Body of pancreas (tissue), 4 donors: ENCODE measurements around the gene PHC2.

Source experiments
- POLR2A ChIP-seq, 3 donors: fragments of 450-650 bp; IDR thresholded peaks; one replicate each; pipeline ENCODE4 v1.6.1; 2016; ENCODE audit warnings: antibody characterized with exemption in 3 of 3, mild to moderate bottlenecking in 2 of 3
- TF ChIP-seq, protein P1 (sequence below), 7 experiments: fragments of 450-650 bp in 4 of 7; fragments of 200-600 bp in 3 of 7; sonication (generic) in 3 of 7; IDR thresholded peaks; one replicate each; pipeline ENCODE4 v1.5.1; 2016 to 2019; ENCODE audit warnings: antibody characterized with exemption in 7 of 7

DNA sequence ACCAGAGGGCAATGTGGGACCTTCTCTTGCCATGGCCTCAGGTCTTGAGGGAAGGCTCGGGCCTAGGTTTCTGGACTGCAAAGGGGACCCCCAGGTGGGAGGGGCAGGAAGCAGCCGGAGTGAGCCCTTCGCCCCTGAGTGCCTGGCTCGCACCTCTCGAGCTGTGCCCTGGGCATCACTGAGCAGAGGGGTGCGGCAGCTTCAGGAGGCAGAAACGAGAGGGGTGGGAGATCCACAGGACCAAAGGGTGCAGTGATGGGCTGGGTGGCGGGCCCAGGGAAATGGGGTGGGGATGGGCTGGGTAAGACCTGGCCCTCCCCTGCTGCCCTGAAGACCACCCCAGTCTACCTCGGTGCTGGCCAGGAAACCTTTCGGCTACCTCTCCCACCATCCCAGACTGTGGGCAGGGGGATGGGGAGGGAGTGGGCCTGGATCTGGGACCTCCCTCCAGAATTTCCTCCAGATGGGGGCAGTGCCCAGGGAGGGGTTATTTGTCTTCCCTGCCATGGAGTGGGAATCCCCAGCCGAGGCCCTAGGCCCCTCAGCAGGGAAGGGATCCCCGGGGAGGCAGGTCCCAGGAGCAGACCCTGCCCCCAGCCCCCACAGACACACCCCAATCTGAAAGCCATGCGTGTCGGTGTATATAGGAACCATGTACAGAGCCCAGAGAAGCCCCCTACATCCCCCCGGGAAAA lies 131.3 kb downstream of the PHC2 start:
- TF ChIP-seq, protein P1, sequence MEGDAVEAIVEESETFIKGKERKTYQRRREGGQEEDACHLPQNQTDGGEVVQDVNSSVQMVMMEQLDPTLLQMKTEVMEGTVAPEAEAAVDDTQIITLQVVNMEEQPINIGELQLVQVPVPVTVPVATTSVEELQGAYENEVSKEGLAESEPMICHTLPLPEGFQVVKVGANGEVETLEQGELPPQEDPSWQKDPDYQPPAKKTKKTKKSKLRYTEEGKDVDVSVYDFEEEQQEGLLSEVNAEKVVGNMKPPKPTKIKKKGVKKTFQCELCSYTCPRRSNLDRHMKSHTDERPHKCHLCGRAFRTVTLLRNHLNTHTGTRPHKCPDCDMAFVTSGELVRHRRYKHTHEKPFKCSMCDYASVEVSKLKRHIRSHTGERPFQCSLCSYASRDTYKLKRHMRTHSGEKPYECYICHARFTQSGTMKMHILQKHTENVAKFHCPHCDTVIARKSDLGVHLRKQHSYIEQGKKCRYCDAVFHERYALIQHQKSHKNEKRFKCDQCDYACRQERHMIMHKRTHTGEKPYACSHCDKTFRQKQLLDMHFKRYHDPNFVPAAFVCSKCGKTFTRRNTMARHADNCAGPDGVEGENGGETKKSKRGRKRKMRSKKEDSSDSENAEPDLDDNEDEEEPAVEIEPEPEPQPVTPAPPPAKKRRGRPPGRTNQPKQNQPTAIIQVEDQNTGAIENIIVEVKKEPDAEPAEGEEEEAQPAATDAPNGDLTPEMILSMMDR (IDR thresholded peaks at IDR 0.05), result no peak
- no peak for TF ChIP-seq POLR2A (IDR thresholded peaks at IDR 0.05)
